Peyer's patch (tissue), 4 donors: ENCODE measurements around the gene PHACTR1.

Experiments used
- CTCF ChIP-seq, 6 experiments: fragments of 450-650 bp in 4 of 6; fragments of 200-600 bp in 2 of 6; sonication (generic) in 1 of 6; IDR thresholded peaks; one replicate each; pipeline ENCODE4 v1.5.1; 2017 to 2019; ENCODE audit warnings: antibody characterized with exemption in 6 of 6, mild to moderate bottlenecking in 3 of 6, moderate library complexity in 1 of 6
- POLR2A ChIP-seq, 2 donors: fragments of 450-650 bp; IDR thresholded peaks; one replicate each; pipeline ENCODE4 v1.5.1; 2017; ENCODE audit warnings: antibody characterized with exemption in 2 of 2, mild to moderate bottlenecking in 2 of 2, moderate library complexity in 2 of 2

GRCh38 chr6:13112921-13113320 lies 396.4 kb downstream of the PHACTR1 start:
- no peak for TF ChIP-seq CTCF (IDR thresholded peaks at IDR 0.05)
- no peak for TF ChIP-seq POLR2A (IDR thresholded peaks at IDR 0.05)
